Central memory CD8-positive, alpha-beta T cell (primary cell): Measurements from ENCODE around the gene LHPP.

Source experiments
- ATAC-seq: fragments of 150-1000 bp; cut with Tn5 transposase; replicated peaks from 2 replicates; pipeline ENCODE4 v1.10.0; 2022; ENCODE audit warnings: mild to moderate bottlenecking, moderate FRiP score, moderate number of reproducible peaks; ENCODE audit not compliant: poor library complexity, severe bottlenecking; ENCODE audit errors: extremely low read depth
- DNase-seq, 2 donors: peaks; one replicate each; pipeline ENCODE4 v3.0.0; 2021; ENCODE audit warnings: low spot score in 2 of 2
- H3K27ac Mint-ChIP-seq: one replicate; pipeline ENCODE4 v1.8.0; 2022; ENCODE audit warnings: low read depth, mild to moderate bottlenecking, moderate library complexity, mixed read lengths
- H3K27me3 Mint-ChIP-seq: one replicate; pipeline ENCODE4 v1.8.0; 2022; ENCODE audit warnings: mixed read lengths
- H3K36me3 Mint-ChIP-seq: one replicate; pipeline ENCODE4 v1.8.0; 2022; ENCODE audit warnings: mild to moderate bottlenecking, moderate library complexity, mixed read lengths; ENCODE audit not compliant: insufficient read depth
- H3K4me1 Mint-ChIP-seq: one replicate; pipeline ENCODE4 v1.8.0; 2022; ENCODE audit warnings: mixed read lengths
- H3K4me3 Mint-ChIP-seq: one replicate; pipeline ENCODE4 v1.8.0; 2022; ENCODE audit warnings: mild to moderate bottlenecking, moderate library complexity, mixed read lengths
- H3K9me3 Mint-ChIP-seq: one replicate; pipeline ENCODE4 v1.8.0; 2022; ENCODE audit warnings: mixed read lengths

Gene LHPP

GRCh38 chr10:124632064-124632531 is 170.5 kb downstream of the LHPP start:
- Mint-ChIP-seq H3K27ac (peak overlapping the region; percentile 76), H3K4me3 (peak overlapping the region; percentile 42), H3K36me3 (peaks cover 14% of the 10 kb centered on the region), H3K4me1 (peaks cover 69% of the 10 kb centered on the region), H3K9me3 (no peaks in the 10 kb centered on the region), H3K27me3 (no peaks in the 10 kb centered on the region)
- no peak for DNase-seq
- ATAC-seq, result no peak

GRCh38 chr10:124632566-124632965 is 170.9 kb downstream of the LHPP start:
- DNase-seq, result no peak
- no peak overlapping the region for H3K27ac Mint-ChIP-seq
- no peak for ATAC-seq

GRCh38 chr10:124636271-124636995 is 174.8 kb downstream of the LHPP start:
- Mint-ChIP-seq H3K27ac (peak overlapping the region; percentile 89), H3K4me1 (peaks cover 64% of the 10 kb centered on the region), H3K9me3 (no peaks in the 10 kb centered on the region), H3K36me3 (peaks cover 27% of the 10 kb centered on the region), H3K4me3 (peak overlapping the region; percentile 66), H3K27me3 (no peaks in the 10 kb centered on the region)
- DNase-seq, result peak; percentile 33 to 39
- ATAC-seq, result peak; percentile 37

More at GRCh38 chr10:124632566-124632965, 170.9 kb downstream of the LHPP start:
- Mint-ChIP-seq H3K4me3 (no peak overlapping the region), H3K36me3 (peaks cover 15% of the 10 kb centered on the region), H3K9me3 (no peaks in the 10 kb centered on the region), H3K4me1 (peaks cover 69% of the 10 kb centered on the region), H3K27me3 (no peaks in the 10 kb centered on the region)

GRCh38 chr10:124637091-124637700 is 175.6 kb downstream of the LHPP start:
- Mint-ChIP-seq H3K9me3 (no peaks in the 10 kb centered on the region), H3K4me3 (peak overlapping the region; percentile 66), H3K4me1 (peaks cover 65% of the 10 kb centered on the region), H3K27ac (peak overlapping the region; percentile 89), H3K27me3 (no peaks in the 10 kb centered on the region), H3K36me3 (peaks cover 27% of the 10 kb centered on the region)
- ATAC-seq (no peak), DNase-seq (no peak)

- peaks cover 70% of the 10 kb centered on the region for H3K4me1 Mint-ChIP-seq
- no peaks in the 10 kb centered on the region for H3K27me3 Mint-ChIP-seq
- DNase-seq (no peak), ATAC-seq (no peak)
- H3K4me3 Mint-ChIP-seq, result peak overlapping the region; percentile 66
- peak overlapping the region; percentile 89 for H3K27ac Mint-ChIP-seq
- peaks cover 30% of the 10 kb centered on the region for H3K36me3 Mint-ChIP-seq
- H3K9me3 Mint-ChIP-seq, result no peaks in the 10 kb centered on the region
These were observed 176.1 kb downstream of the LHPP start for GRCh38 chr10:124637746-124638145.

GRCh38 chr10:124639206-124639605 is 177.6 kb downstream of the LHPP start:
- H3K4me1 Mint-ChIP-seq, result peaks cover 75% of the 10 kb centered on the region
- no peaks in the 10 kb centered on the region for H3K27me3 Mint-ChIP-seq
- no peak overlapping the region for H3K4me3 Mint-ChIP-seq
- no peaks in the 10 kb centered on the region for H3K9me3 Mint-ChIP-seq
- ATAC-seq, result no peak
- peak overlapping the region; percentile 89 for H3K27ac Mint-ChIP-seq
- DNase-seq, result no peak
- H3K36me3 Mint-ChIP-seq, result peaks cover 31% of the 10 kb centered on the region

- ATAC-seq (no peak), DNase-seq (no peak)
- no peaks in the 10 kb centered on the region for H3K27me3 Mint-ChIP-seq
- peaks cover 79% of the 10 kb centered on the region for H3K4me1 Mint-ChIP-seq
- peak overlapping the region; percentile 34 for H3K4me3 Mint-ChIP-seq
- no peaks in the 10 kb centered on the region for H3K9me3 Mint-ChIP-seq
- peaks cover 31% of the 10 kb centered on the region for H3K36me3 Mint-ChIP-seq
- peak overlapping the region; percentile 46 for H3K27ac Mint-ChIP-seq
These were observed 178.0 kb downstream of the LHPP start for GRCh38 chr10:124639646-124640045.

- ATAC-seq (no peak), DNase-seq (no peak)
- H3K27ac Mint-ChIP-seq, result peak overlapping the region; percentile 99
- H3K36me3 Mint-ChIP-seq, result peaks cover 31% of the 10 kb centered on the region
- no peaks in the 10 kb centered on the region for H3K27me3 Mint-ChIP-seq
- peak overlapping the region; percentile 66 for H3K4me3 Mint-ChIP-seq
- no peaks in the 10 kb centered on the region for H3K9me3 Mint-ChIP-seq
- H3K4me1 Mint-ChIP-seq, result peaks cover 83% of the 10 kb centered on the region
These were observed 178.4 kb downstream of the LHPP start for GRCh38 chr10:124640056-124640455.

- ATAC-seq, result peak; percentile 43
- H3K4me1 Mint-ChIP-seq, result peaks cover 85% of the 10 kb centered on the region
These were observed 179.1 kb downstream of the LHPP start for GRCh38 chr10:124640538-124641231.

GRCh38 chr10:124641282-124642087 is 179.9 kb downstream of the LHPP start:
- Mint-ChIP-seq H3K27me3 (no peaks in the 10 kb centered on the region), H3K36me3 (peaks cover 31% of the 10 kb centered on the region), H3K27ac (peak overlapping the region; percentile 99), H3K4me3 (peak overlapping the region; percentile 66), H3K9me3 (no peaks in the 10 kb centered on the region), H3K4me1 (peaks cover 85% of the 10 kb centered on the region)
- peak; percentile 39 to 65 for DNase-seq
- peak; percentile 87 for ATAC-seq

More at GRCh38 chr10:124640538-124641231, 179.1 kb downstream of the LHPP start:
- no peak for DNase-seq
- no peaks in the 10 kb centered on the region for H3K27me3 Mint-ChIP-seq
- H3K4me3 Mint-ChIP-seq, result peak overlapping the region; percentile 66
- peak overlapping the region; percentile 99 for H3K27ac Mint-ChIP-seq
- H3K36me3 Mint-ChIP-seq, result peaks cover 31% of the 10 kb centered on the region
- no peaks in the 10 kb centered on the region for H3K9me3 Mint-ChIP-seq

GRCh38 chr10:124642088-124642710 is 180.6 kb downstream of the LHPP start:
- Mint-ChIP-seq H3K9me3 (no peaks in the 10 kb centered on the region), H3K27me3 (no peaks in the 10 kb centered on the region), H3K27ac (peak overlapping the region; percentile 99), H3K4me3 (peak overlapping the region; percentile 66), H3K36me3 (peaks cover 27% of the 10 kb centered on the region), H3K4me1 (peaks cover 85% of the 10 kb centered on the region)
- DNase-seq (no peak), ATAC-seq (peak; percentile 3)
